Measurements from ENCODE around the gene PALLD.
"Not testable (repeated sequence)": the region's sequence is repeated elsewhere in the genome, so short reads cannot be mapped to it uniquely, and the experiment has no call there.

Gene PALLD

GRCh38 chr4:168794881-168795280 lies 298.0 kb downstream of the PALLD start:
- Mint-ChIP-seq H3K4me3 (no peak overlapping the region), H3K27me3 (ENCODE audit: low read depth) (peaks cover 3% of the 10 kb centered on the region), H3K4me1 (ENCODE audit: low read depth) (no peaks in the 10 kb centered on the region), H3K36me3 (ENCODE audit: low read depth) (no peaks in the 10 kb centered on the region), H3K9me3 (no peaks in the 10 kb centered on the region), H3K27ac (no peak overlapping the region)

- Mint-ChIP-seq H3K36me3 (ENCODE audit: low read depth) (no peaks in the 10 kb centered on the region), H3K27ac (no peak overlapping the region), H3K4me1 (ENCODE audit: low read depth) (no peaks in the 10 kb centered on the region), H3K4me3 (no peak overlapping the region), H3K9me3 (no peaks in the 10 kb centered on the region), H3K27me3 (ENCODE audit: low read depth) (peaks cover 3% of the 10 kb centered on the region)
Measured at GRCh38 chr4:168795346-168795745, 298.5 kb downstream of the PALLD start.

GRCh38 chr4:168796362-168797106 lies 299.7 kb downstream of the PALLD start:
- Mint-ChIP-seq H3K4me1 (ENCODE audit: low read depth) (no peaks in the 10 kb centered on the region), H3K27ac (no peak overlapping the region), H3K9me3 (no peaks in the 10 kb centered on the region), H3K4me3 (no peak overlapping the region), H3K27me3 (ENCODE audit: low read depth) (peaks cover 3% of the 10 kb centered on the region), H3K36me3 (ENCODE audit: low read depth) (no peaks in the 10 kb centered on the region)

GRCh38 chr4:168797194-168797593 lies 300.3 kb downstream of the PALLD start:
- Mint-ChIP-seq H3K27ac (no peak overlapping the region), H3K9me3 (no peaks in the 10 kb centered on the region), H3K36me3 (ENCODE audit: low read depth) (no peaks in the 10 kb centered on the region), H3K4me3 (no peak overlapping the region), H3K27me3 (ENCODE audit: low read depth) (peaks cover 5% of the 10 kb centered on the region), H3K4me1 (ENCODE audit: low read depth) (no peaks in the 10 kb centered on the region)

- Mint-ChIP-seq H3K36me3 (ENCODE audit: low read depth) (no peaks in the 10 kb centered on the region), H3K27me3 (ENCODE audit: low read depth) (peaks cover 4% of the 10 kb centered on the region), H3K4me3 (no peak overlapping the region), H3K9me3 (no peaks in the 10 kb centered on the region), H3K4me1 (ENCODE audit: low read depth) (no peaks in the 10 kb centered on the region), H3K27ac (no peak overlapping the region)
Measured at GRCh38 chr4:168797738-168798375, 301.0 kb downstream of the PALLD start.

- Mint-ChIP-seq H3K27ac (no peak overlapping the region), H3K9me3 (no peaks in the 10 kb centered on the region), H3K36me3 (ENCODE audit: low read depth) (no peaks in the 10 kb centered on the region), H3K4me3 (no peak overlapping the region), H3K4me1 (ENCODE audit: low read depth) (no peaks in the 10 kb centered on the region), H3K27me3 (ENCODE audit: low read depth) (peaks cover 4% of the 10 kb centered on the region)
Measured at GRCh38 chr4:168800926-168801325, 304.1 kb downstream of the PALLD start.

GRCh38 chr4:168802222-168802621 lies 305.4 kb downstream of the PALLD start:
- H3K27ac Mint-ChIP-seq, result no peak overlapping the region
- peaks cover 2% of the 10 kb centered on the region for H3K4me1 Mint-ChIP-seq (ENCODE audit: low read depth)
- no peak overlapping the region for H3K4me3 Mint-ChIP-seq

GRCh38 chr4:168803052-168803451 lies 306.2 kb downstream of the PALLD start:
- not testable (repeated sequence) for H3K27ac Mint-ChIP-seq; H3K9me3 Mint-ChIP-seq; H3K4me1 Mint-ChIP-seq (ENCODE audit: low read depth); H3K27me3 Mint-ChIP-seq (ENCODE audit: low read depth); H3K36me3 Mint-ChIP-seq (ENCODE audit: low read depth); H3K4me3 Mint-ChIP-seq

More at GRCh38 chr4:168802222-168802621, 305.4 kb downstream of the PALLD start:
- H3K27me3 Mint-ChIP-seq (ENCODE audit: low read depth), result peaks cover 4% of the 10 kb centered on the region
- no peaks in the 10 kb centered on the region for H3K36me3 Mint-ChIP-seq (ENCODE audit: low read depth)
- H3K9me3 Mint-ChIP-seq, result no peaks in the 10 kb centered on the region

GRCh38 chr4:168803732-168804131 lies 306.9 kb downstream of the PALLD start:
- no peaks in the 10 kb centered on the region for H3K9me3 Mint-ChIP-seq
- H3K4me1 Mint-ChIP-seq (ENCODE audit: low read depth), result peaks cover 2% of the 10 kb centered on the region
- H3K27ac Mint-ChIP-seq, result no peak overlapping the region

GRCh38 chr4:168804146-168804545 lies 307.3 kb downstream of the PALLD start:
- H3K27ac Mint-ChIP-seq, result no peak overlapping the region
- peaks cover 4% of the 10 kb centered on the region for H3K27me3 Mint-ChIP-seq (ENCODE audit: low read depth)
- no peak overlapping the region for H3K4me3 Mint-ChIP-seq
- no peaks in the 10 kb centered on the region for H3K9me3 Mint-ChIP-seq
- peaks cover 2% of the 10 kb centered on the region for H3K4me1 Mint-ChIP-seq (ENCODE audit: low read depth)
- no peaks in the 10 kb centered on the region for H3K36me3 Mint-ChIP-seq (ENCODE audit: low read depth)

More at GRCh38 chr4:168803732-168804131, 306.9 kb downstream of the PALLD start:
- H3K36me3 Mint-ChIP-seq (ENCODE audit: low read depth), result no peaks in the 10 kb centered on the region
- peaks cover 4% of the 10 kb centered on the region for H3K27me3 Mint-ChIP-seq (ENCODE audit: low read depth)
- H3K4me3 Mint-ChIP-seq, result no peak overlapping the region

GRCh38 chr4:168805341-168805740 lies 308.5 kb downstream of the PALLD start:
- Mint-ChIP-seq H3K27ac (no peak overlapping the region), H3K9me3 (no peaks in the 10 kb centered on the region), H3K36me3 (ENCODE audit: low read depth) (no peaks in the 10 kb centered on the region), H3K4me3 (no peak overlapping the region), H3K4me1 (ENCODE audit: low read depth) (peaks cover 2% of the 10 kb centered on the region), H3K27me3 (ENCODE audit: low read depth) (peaks cover 4% of the 10 kb centered on the region)

GRCh38 chr4:168806247-168806646 lies 309.4 kb downstream of the PALLD start:
- not testable (repeated sequence) for H3K27me3 Mint-ChIP-seq (ENCODE audit: low read depth); H3K4me1 Mint-ChIP-seq (ENCODE audit: low read depth); H3K9me3 Mint-ChIP-seq; H3K27ac Mint-ChIP-seq; H3K4me3 Mint-ChIP-seq; H3K36me3 Mint-ChIP-seq (ENCODE audit: low read depth)

- Mint-ChIP-seq H3K36me3 (ENCODE audit: low read depth) (no peaks in the 10 kb centered on the region), H3K27ac (no peak overlapping the region), H3K27me3 (ENCODE audit: low read depth) (peaks cover 31% of the 10 kb centered on the region), H3K9me3 (no peaks in the 10 kb centered on the region), H3K4me1 (ENCODE audit: low read depth) (peaks cover 2% of the 10 kb centered on the region), H3K4me3 (no peak overlapping the region)
Measured at GRCh38 chr4:168811207-168811606, 314.4 kb downstream of the PALLD start.

- H3K27me3 Mint-ChIP-seq (ENCODE audit: low read depth), result peaks cover 38% of the 10 kb centered on the region
- no peaks in the 10 kb centered on the region for H3K9me3 Mint-ChIP-seq
- no peak overlapping the region for H3K4me3 Mint-ChIP-seq
- no peak overlapping the region for H3K27ac Mint-ChIP-seq
- no peaks in the 10 kb centered on the region for H3K36me3 Mint-ChIP-seq (ENCODE audit: low read depth)
- peaks cover 6% of the 10 kb centered on the region for H3K4me1 Mint-ChIP-seq (ENCODE audit: low read depth)
Measured at GRCh38 chr4:168811786-168812651, 315.2 kb downstream of the PALLD start.
